Stimulated activated CD4-positive, alpha-beta T cell treated with anti-CD3 and anti-CD28 coated beads, Interleukin-1b, Interleukin-23, amount 100 ng/mL, for 48 hours (primary cell): ENCODE data around the gene PRIM2.
"Not testable (repeated sequence)": the region's sequence is repeated elsewhere in the genome, so short reads cannot be mapped to it uniquely, and the experiment has no call there.

Experiments used
- DNase-seq: peaks from one replicate; pipeline ENCODE4 v3.0.0-alpha.2; 2020

Gene PRIM2

GRCh38 chr6:57658526-57658925 lies 341.1 kb downstream of the PRIM2 start:
- DNase-seq = not testable (repeated sequence)

GRCh38 chr6:57659794-57660193 lies 342.4 kb downstream of the PRIM2 start:
- not testable (repeated sequence) for DNase-seq

- DNase-seq = not testable (repeated sequence)
These were observed 343.5 kb downstream of the PRIM2 start for GRCh38 chr6:57660940-57661339.

GRCh38 chr6:57668108-57668507 lies 350.7 kb downstream of the PRIM2 start:
- DNase-seq = not testable (repeated sequence)

GRCh38 chr6:57671237-57671636 lies 353.8 kb downstream of the PRIM2 start:
- DNase-seq = not testable (repeated sequence)

GRCh38 chr6:57671937-57672627 lies 354.7 kb downstream of the PRIM2 start:
- not testable (repeated sequence) for DNase-seq

GRCh38 chr6:57673281-57673680 lies 355.9 kb downstream of the PRIM2 start:
- not testable (repeated sequence) for DNase-seq

GRCh38 chr6:57675386-57675785 lies 358.0 kb downstream of the PRIM2 start:
- DNase-seq = not testable (repeated sequence)

GRCh38 chr6:57696382-57696781 lies 379.0 kb downstream of the PRIM2 start:
- not testable (repeated sequence) for DNase-seq
